CD4-positive, alpha-beta T cell treated with Interleukin-6 for 4 hours (primary cell): ENCODE data around the gene UNKL.

Source experiments
- DNase-seq: peaks from one replicate; pipeline ENCODE4 v3.0.0-alpha.2; 2020; ENCODE audit warnings: mixed read lengths

Gene UNKL

GRCh38 chr16:1374418-1375297, 39.8 kb downstream of the UNKL start:
- DNase-seq = no peak

DNA sequence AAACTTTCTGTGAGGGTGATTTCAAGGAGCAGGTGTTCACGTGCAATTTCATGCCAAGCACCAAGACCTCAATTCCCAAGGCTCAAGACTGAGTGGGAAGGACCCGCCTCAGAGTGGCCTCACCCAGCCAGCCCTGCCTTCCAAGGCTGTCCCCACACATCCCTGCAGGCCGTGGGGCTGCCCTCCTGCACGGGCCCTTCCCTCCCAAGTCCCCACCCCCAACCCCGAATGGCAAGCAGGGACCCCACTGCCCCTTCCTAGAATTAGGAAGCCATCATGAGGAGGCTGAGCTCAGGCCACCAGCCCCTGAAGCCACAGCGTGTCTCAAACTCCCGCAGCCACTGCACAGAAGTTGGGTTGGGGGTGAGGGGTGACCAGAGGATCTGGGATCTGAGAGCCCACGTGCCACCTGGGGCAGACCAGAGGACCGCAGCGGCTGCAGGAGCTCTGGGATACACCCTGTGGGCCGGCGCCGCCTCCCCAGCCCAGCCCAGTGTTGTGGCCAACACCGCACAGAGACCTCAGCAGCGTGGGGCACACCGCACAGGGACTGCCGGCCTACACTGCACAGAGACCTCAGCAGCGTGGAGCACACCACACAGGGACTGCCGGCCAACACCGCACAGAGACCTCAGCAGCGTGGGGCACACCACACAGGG, 42.1 kb downstream of the UNKL start:
- DNase-seq = no peak

DNA sequence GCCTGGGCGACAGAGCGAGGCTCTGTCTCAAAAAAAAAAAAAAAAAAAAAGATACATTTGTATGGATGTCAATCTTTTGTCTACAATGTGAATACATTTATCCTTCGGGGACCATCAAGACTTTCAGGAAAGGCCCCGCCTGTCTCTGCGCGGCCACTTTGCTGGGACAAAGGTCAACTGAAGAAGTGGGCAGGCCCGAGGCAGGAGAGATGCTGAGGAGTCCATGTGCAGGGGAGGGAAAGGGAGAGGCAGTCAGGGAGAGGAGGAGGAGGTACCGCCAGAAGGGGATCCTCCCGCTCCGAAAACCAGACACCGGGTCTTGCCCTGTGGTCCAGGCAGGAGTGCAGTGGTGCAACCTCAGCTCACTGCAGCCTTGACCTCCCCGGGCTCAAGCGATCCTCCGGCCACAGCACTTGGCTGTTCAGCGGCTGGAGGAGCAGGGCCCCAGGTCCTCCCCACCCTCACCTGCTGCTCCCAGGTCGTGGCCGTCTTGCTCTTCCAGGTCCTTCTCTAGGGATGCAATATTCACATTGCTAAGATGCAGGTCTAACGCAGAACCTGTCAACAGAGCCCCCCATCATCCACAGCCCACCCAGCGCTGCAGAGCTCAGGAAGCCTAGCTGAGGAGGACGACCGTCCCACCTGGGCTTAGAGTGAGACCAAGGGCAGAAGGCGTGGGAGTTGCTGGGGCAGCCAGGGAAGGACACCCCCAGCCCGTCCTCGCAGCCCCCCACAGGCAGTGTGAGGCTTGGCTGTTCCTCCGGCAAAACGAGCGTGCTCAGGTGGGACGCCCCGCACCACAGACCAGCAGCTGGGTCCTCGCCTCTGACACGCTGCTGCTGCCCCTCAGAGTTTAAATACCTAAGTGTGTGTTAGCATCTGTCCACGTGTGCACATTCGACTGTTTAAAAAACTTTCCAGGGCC, 43.2 kb downstream of the UNKL start:
- DNase-seq = no peak

DNA sequence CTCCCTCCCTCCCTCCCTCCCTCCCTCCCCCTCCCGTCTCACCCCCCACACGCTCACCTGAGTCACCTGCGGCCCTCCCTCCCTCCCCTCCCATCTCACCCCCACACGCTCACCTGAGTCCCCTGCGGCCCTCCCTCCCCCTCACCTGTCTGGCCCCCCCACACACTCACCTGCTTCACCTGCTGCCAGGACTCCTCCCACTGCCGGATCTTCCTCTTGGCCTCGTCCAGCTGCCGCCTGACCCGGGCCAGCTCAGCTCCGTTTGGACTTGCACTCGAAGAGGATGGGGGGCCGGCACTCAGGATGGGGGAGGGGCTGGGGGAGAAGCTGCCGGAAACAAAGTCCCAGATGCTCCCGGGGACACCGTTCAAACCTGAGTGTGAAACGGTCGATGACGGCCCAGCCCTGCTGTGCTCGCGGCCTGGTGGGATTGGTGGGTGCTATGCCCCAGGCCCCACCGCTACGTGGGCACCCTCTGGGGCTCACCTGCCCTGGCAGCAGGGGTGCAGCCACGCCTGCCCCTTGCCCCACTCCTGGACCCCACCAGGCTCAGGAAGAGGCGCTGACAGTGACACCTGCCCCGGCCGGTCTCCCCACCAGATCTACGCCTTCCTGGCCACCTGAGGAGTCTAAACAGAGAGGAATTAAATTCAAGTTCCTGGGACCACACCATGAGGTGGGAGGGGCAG, 46.9 kb downstream of the UNKL start:
- no peak for DNase-seq

DNA sequence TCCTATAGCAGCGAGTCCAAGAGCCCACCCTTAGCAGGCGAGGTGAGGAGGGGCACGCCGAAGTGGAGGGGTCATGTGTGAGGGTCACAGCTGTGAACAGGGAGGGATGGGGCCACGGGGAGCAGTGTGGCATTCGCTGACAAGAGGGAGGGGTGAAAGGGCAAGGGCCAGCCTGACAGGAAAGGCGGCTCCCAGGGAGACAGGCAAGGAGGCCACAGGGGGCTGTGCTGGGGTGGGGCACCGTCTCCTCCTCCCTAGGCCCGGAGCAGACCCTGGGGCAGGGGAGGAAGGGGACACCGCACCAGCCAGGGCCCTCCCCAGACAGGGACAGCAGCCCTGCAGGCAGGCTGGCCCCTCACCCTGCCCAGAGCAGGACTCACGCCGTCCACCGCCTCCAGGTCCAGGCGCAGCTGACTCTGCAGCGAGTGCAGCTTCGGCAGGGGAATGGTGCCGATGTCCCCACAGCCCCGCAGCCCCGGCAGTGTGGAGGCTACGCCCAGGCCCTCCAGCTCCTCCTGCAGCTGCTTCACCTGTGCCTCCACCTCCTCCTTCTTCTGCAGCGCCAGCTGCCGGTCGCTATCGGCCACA, 47.7 kb downstream of the UNKL start:
- DNase-seq = no peak

- no peak for DNase-seq
These were observed 48.3 kb downstream of the UNKL start for GRCh38 chr16:1366060-1366711.

DNA sequence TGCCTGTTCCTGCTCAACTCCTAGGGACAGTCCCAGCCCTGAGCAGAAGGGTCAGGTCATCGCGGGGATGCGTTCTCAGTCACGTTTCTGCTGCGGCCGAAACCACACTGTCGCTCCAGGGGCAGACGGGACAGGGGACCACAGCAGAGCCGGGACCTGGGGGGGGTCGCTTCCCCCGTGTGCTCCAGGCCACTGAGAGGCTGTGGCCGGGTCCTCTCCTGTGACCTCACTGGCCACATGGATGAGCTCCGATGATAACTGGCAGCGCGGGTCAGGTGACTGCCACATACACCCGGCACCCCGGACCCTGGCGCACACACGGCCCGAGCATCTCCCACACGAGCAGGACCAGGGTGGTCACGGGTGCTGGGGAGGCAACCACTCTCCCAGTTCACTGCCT, 50.0 kb downstream of the UNKL start:
- no peak for DNase-seq

DNA sequence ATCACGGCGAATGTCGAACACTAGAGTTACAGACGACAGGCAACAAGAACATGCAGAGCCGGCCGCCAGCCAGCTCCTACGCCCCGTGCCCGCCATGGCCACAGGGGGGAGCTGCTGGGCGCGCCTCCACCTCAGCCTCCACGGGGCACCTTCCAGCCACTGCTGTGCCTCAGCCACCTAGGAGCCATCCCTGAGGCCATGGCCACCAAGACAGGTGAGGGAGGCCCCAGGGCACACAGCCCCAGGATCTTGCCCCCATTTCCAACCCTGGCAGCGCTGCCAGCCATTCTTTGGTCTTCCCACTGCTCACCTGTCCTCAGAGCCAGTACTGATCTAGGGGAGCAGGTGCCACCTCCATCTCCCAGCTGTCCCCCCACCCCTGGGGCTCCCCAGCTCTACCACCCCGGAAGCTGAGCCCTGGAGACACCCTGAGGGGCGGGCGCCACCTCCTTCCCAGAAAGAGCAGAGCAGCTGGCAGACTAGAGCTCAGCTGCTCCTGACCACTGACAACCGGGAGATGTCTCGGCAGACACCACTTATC, 50.9 kb downstream of the UNKL start:
- DNase-seq = peak; percentile 73

DNA sequence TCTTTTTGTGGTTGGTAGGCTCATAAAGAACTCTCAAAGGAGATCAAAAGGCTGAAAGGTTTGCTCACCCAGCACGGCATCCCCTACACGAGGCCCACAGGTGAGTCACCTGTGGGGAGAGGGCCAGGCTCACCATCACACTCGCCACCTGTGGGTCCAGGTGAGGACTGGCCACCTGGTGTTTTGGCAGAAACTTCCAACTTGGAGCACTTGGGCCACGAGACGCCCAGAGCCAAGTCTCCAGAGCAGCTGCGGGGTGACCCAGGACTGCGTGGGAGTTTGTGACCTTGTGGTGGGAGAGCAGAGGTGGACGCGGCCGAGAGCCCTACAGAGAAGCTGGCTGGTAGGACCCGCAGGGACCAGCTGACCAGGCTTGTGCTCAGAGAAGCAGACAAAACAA, 51.7 kb downstream of the UNKL start:
- no peak for DNase-seq

GRCh38 chr16:1361685-1362360, 52.7 kb downstream of the UNKL start:
- DNase-seq = no peak

- DNase-seq = no peak
These were observed 56.5 kb downstream of the UNKL start for GRCh38 chr16:1357906-1358566.

- no peak for DNase-seq
These were observed 58.2 kb downstream of the UNKL start for GRCh38 chr16:1356061-1356900.

- DNase-seq = no peak
These were observed 58.9 kb downstream of the UNKL start for GRCh38 chr16:1355591-1355990.

DNA sequence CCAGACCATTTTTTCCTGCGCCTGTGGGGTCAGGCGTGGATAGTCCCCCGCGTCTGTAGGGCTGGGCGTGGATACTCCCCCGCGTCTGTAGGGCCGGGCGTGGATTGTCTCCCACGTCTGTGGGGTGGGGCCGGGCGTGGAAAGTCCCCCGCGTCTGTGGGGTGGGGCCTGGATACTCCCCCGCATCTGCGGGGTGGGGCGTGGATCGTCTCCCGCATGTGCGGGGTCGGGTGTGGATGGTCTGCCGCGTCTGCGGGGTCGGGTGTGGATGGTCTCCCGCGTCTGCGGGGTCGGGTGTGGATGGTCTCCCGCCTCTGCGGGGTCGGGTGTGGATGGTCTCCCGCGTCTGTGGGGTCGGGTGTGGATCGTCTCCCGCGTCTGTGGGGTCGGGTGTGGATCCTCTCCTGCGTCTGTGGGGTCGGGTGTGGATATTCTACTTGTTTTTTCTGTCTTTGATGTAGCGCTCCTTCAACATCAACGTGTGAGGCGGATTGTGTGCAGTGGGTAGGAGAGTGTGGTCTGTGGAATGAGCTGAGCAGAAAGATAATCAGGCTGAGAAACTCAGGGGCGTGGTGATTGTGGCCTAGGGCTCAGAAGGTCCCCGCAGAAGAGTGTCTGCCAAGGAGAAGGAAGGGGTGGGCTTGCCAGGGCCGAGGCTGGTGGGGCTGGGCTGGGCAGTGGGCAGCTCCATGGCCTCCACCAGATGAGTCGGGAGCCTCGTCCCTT, 59.5 kb downstream of the UNKL start:
- no peak for DNase-seq

DNA sequence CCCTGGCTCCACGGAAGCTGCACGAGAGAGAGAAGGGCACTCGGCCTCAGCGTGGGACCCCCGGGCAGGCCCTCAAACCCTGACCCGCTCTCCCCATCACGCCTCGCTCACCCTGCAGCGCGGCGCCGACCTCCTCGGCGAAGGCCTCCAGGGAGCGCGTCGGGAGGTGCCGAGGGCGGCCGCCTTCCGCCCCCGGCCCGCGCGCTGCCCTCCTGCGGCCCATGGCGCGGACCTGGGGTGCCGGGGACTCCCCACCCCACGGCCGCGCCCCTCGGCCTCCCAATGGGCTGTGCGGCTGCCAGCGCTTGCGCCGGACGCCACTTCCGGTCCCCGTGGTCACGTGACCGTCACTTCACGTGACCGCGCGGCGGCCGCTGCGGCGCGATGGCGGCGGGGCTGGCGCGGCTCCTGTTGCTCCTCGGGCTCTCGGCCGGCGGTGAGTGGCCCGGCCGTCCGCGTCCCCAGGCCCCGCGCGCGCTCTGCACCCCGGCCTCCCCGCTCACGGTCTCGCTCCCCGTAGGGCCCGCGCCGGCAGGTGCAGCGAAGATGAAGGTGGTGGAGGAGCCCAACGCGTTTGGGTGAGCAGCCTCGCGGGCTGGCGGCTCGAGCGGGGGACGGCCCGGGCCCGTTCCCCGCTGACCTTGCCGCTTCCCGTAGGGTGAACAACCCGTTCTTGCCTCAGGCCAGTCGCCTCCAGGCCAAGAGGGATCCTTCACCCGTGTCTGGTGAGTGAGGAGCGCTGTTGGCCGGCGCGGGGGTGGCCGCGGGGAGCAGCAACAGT, 62.7 kb downstream of the UNKL start, which contains the start of the genes GNPTG and TSR3:
TSS of gene GNPTG (plus strand) at position 350 of the 781 bp plus-strand sequence. CDS start at position 385, 35 bp downstream.
TSS of gene TSR3 (minus strand) at position 297 of the 781 bp plus-strand sequence. CDS start at position 223, 74 bp downstream.
- peak; percentile 86 for DNase-seq

GRCh38 chr16:1351215-1351581, 63.3 kb downstream of the UNKL start:
- no peak for DNase-seq

GRCh38 chr16:1350691-1351090, 63.8 kb downstream of the UNKL start:
- no peak for DNase-seq
